VCaP (cell line): ENCODE data around the gene CDIPT.

Source experiments
- H3K27ac ChIP-seq: fragments of 450-650 bp; 2 replicates; pipeline ENCODE4 v1.5.1; 2017
- CTCF ChIP-seq: fragments of 450-650 bp; conservative IDR thresholded peaks from 2 replicates; pipeline ENCODE4 v1.5.1; 2017; ENCODE audit warnings: mild to moderate bottlenecking, moderate library complexity

The CDIPT gene

DNA sequence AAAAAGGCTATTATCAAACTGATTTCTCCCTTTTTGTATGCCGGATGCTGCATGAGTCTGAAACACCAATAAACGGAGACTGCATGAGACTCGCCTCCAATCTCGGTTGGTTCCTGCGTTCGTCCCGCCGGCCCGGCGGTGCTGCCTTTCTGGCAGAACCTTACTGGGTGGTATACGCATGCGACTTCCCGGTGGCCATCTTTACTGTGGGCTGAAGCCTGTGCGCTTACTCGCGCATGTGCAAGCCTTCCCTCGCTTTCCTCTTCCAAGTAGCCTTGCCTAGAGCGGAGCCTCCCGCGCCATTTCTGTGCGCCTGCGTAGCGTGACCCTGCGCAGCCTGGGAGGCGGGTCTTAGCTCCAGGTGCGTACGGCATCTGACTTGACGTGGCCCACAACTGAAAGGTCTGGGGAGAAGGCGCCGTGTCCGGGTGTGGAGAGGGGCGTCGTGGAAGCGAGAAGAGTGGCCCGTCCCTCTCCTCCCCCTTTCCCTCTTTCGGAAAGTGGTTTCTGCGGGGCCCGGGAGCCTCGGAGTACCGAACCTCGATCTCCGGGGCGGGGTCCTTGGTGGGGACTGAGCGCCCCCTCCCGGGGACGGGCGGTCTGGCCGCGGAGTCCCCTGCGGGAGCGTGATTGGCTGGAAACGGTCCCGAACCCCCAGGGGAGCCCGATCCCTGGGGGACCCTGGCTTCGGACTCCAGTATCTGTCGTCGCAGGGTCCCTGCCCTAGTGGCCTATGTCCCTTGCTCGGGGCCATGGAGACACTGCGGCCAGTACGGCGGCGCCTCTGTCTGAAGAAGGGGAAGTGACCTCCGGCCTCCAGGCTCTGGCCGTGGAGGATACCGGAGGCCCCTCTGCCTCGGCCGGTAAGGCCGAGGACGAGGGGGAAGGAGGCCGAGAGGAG, 47.0 kb downstream of the CDIPT start, which contains the start of gene PAGR1:
Gene PAGR1, plus strand, starts transcription at position 360 of the 901 bp plus-strand sequence. Its CDS starts 374 bp downstream, at position 734.
- H3K27ac ChIP-seq = peak within 1 kb of the TSS; percentile 92
- peak; percentile 85 for TF ChIP-seq CTCF

DNA sequence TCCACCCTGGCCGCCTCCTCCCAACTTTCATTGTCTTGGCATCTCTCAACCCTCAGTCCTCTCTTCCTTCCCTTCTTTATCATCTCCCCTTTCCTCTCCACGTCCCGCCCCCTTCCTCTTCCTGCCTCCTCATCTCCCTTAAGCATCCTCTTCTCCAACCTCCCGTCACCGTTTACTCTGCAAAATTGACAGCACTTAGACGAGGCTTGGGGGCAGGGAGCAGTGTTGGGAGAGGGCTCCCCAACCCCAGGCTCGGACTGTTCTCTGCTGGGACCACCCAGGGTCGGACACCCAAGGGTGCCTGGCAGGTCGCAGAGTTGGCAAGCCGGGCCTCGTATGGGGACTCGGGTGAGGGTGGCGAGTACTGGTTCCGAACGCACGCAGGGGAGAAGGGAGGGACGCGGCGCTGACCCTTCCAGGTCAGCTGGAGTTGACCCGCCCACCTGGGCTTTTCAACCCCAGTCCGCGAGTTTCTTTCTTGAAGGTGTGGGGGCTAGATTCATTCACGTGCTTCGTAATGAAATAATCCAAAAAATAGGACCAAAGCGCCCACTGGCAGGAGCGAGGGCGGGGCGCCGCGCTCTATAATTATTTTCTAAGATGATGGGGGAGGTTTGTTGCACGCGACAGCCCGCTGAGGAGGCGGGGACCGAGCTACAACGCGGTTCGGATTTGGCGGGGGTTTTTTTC, 47.8 kb downstream of the CDIPT start:
- TF ChIP-seq CTCF = no peak
- H3K27ac ChIP-seq = peak overlapping the region; percentile 92

GRCh38 chr16:29814592-29814991, 48.4 kb downstream of the CDIPT start:
- no peak for TF ChIP-seq CTCF
- peak overlapping the region; percentile 92 for H3K27ac ChIP-seq

GRCh38 chr16:29813644-29814562, 49.1 kb downstream of the CDIPT start:
- TF ChIP-seq CTCF = no peak
- peak overlapping the region; percentile 92 for H3K27ac ChIP-seq

DNA sequence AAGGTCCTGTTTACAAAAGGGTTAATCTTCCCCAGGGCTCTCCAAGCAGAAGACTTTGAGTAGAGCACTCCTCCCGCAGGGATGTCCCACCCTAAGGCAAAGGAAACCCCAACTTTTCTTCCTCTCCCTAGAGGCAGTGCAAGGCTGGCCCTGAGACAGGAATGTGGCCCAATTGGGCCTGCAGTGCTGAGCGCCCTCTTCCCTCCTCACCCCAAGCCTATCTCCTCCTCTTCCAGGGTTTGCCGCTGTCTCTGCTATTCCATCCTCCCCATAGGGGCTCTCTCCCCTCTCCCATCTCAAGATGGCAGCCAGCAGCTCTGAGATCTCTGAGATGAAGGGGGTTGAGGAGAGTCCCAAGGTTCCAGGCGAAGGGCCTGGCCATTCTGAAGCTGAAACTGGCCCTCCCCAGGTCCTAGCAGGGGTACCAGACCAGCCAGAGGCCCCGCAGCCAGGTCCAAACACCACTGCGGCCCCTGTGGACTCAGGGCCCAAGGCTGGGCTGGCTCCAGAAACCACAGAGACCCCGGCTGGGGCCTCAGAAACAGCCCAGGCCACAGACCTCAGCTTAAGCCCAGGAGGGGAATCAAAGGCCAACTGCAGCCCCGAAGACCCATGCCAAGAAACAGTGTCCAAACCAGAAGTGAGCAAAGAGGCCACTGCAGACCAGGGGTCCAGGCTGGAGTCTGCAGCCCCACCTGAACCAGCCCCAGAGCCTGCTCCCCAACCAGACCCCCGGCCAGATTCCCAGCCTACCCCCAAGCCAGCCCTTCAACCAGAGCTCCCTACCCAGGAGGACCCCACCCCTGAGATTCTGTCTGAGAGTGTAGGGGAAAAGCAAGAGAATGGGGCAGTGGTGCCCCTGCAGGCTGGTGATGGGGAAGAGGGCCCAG, 50.0 kb downstream of the CDIPT start:
- no peak for TF ChIP-seq CTCF
- H3K27ac ChIP-seq = peak overlapping the region; percentile 92

DNA sequence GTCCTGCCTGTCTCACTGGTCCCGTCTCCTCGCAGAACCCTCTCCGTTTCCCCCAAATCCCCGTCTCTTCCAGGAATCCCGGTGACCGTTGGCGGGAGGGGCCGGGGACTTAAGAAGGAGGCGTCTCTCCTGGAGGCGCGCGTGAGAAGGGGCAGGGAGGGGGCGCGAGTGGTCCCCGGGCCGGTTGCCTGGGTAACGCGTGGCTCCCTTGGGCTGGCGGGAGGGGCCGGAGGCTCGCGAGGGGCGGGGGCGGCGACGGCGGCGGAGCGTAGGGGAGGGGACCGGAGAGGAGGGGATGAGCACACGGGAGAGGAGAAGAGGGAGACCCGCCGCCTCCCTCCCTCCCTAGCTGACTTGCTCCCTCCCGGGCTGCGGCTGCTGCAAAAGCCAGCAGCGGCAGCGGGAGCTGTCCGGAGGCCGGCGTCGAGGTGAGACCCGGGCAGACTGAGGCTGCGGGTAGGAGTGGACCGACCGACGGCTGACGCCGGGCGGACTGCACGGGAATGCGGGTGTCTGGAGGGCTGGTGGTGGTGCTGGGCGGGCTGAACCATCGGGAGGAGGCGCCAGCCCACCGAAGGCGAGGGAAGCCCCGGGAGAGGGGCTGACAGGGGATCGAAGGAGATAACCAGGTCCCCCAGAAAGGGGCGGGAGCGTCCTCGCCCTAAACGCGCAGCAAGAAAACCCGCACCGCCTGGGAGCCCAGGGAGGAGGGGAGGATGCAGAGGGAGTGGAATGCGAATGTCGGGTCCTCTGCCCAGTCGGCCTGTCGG, 50.9 kb downstream of the CDIPT start, which contains the start of gene PRRT2:
Gene PRRT2, plus strand, starts transcription at position 298 of the 770 bp plus-strand sequence. CDS start 862 bp downstream, outside the sequence.
- H3K27ac ChIP-seq = peak within 1 kb of the TSS; percentile 92
- no peak for TF ChIP-seq CTCF
